OCI-LY1 (cell line): ENCODE measurements around the gene BTBD2.

Experiments used
- H2AFZ ChIP-seq: fragments of 200-600 bp; sonication (generic), shearing (Covaris generic); 2 replicates; pipeline ENCODE4 v1.6.0; 2014; ENCODE audit warnings: antibody characterized with exemption, mild to moderate bottlenecking, low read length
- H3F3A ChIP-seq: fragments of 200-600 bp; sonication (generic), shearing (Covaris generic); 2 replicates; pipeline ENCODE4 v1.6.0; 2014; ENCODE audit warnings: mild to moderate bottlenecking, antibody characterized with exemption, low read length, moderate library complexity; ENCODE audit not compliant: insufficient read depth
- H3K27ac ChIP-seq: fragments of 200-600 bp; sonication (generic); 2 replicates; pipeline ENCODE4 v1.5.1; 2014; ENCODE audit warnings: low read length, mixed run types, mild to moderate bottlenecking, low read depth; ENCODE audit not compliant: poor library complexity, severe bottlenecking
- H3K27me3 ChIP-seq: fragments of 200-600 bp; sonication (generic); 2 replicates; pipeline ENCODE4 v1.6.0; 2014; ENCODE audit warnings: antibody characterized with exemption, mild to moderate bottlenecking, low read length, moderate library complexity; ENCODE audit not compliant: insufficient read depth
- H3K36me3 ChIP-seq: fragments of 200-600 bp; sonication (generic); 2 replicates; pipeline ENCODE4 v1.6.1; 2014; ENCODE audit warnings: mild to moderate bottlenecking, antibody characterized with exemption, low read length, moderate library complexity, mixed read lengths; ENCODE audit not compliant: insufficient read depth
- H3K4me1 ChIP-seq: fragments of 200-600 bp; sonication (generic); 2 replicates; pipeline ENCODE4 v1.5.1; 2014; ENCODE audit warnings: mild to moderate bottlenecking, low read length, moderate library complexity; ENCODE audit not compliant: insufficient read depth, severe bottlenecking
- H3K4me2 ChIP-seq: fragments of 200-600 bp; sonication (generic), shearing (Covaris generic); 2 replicates; pipeline ENCODE4 v1.6.1; 2014; ENCODE audit warnings: low read length
- H3K4me3 ChIP-seq: fragments of 200-600 bp; sonication (generic); 2 replicates; pipeline ENCODE4 v1.5.1; 2014; ENCODE audit warnings: low read length, low read depth, mild to moderate bottlenecking, mixed read lengths; ENCODE audit not compliant: poor library complexity, severe bottlenecking
- H3K79me2 ChIP-seq: fragments of 200-600 bp; shearing (Covaris generic); 2 replicates; pipeline ENCODE4 v1.6.1; 2016; ENCODE audit warnings: mixed run types, low read length, mixed read lengths; ENCODE audit not compliant: insufficient read depth
- H3K9ac ChIP-seq: fragments of 200-600 bp; sonication (generic), shearing (Covaris generic); 2 replicates; pipeline ENCODE4 v1.6.1; 2014; ENCODE audit warnings: mild to moderate bottlenecking, low read length, mixed read lengths
- H3K9me2 ChIP-seq: fragments of 200-600 bp; sonication (generic), shearing (Covaris generic); 2 replicates; pipeline ENCODE4 v1.6.1; 2014; ENCODE audit warnings: low read depth, mild to moderate bottlenecking, low read length, mixed read lengths
- H3K9me3 ChIP-seq: fragments of 200-600 bp; shearing (Covaris generic); 2 replicates; pipeline ENCODE4 v1.6.1; 2014; ENCODE audit warnings: low read length, mixed read lengths
- H4K20me1 ChIP-seq: fragments of 200-600 bp; sonication (generic), shearing (Covaris generic); 2 replicates; pipeline ENCODE4 v1.6.0; 2016; ENCODE audit warnings: mild to moderate bottlenecking, low read length; ENCODE audit not compliant: insufficient read depth
- EZH2 ChIP-seq: fragments of 200-600 bp; sonication (generic), shearing (Covaris generic); IDR thresholded peaks from 2 replicates; pipeline ENCODE4 v1.8.0; 2017; ENCODE audit warnings: borderline replicate concordance, mixed run types, mild to moderate bottlenecking, antibody characterized with exemption, low read length, moderate library complexity, mixed read lengths
- TF ChIP-seq, protein P1 (sequence below): fragments of 200-600 bp; sonication (generic), shearing (Covaris generic); IDR thresholded peaks from 2 replicates; pipeline ENCODE4 v1.5.1; 2017; ENCODE audit warnings: mild to moderate bottlenecking, antibody characterized with exemption, low read length, moderate library complexity, mixed read lengths

Gene BTBD2

DNA sequence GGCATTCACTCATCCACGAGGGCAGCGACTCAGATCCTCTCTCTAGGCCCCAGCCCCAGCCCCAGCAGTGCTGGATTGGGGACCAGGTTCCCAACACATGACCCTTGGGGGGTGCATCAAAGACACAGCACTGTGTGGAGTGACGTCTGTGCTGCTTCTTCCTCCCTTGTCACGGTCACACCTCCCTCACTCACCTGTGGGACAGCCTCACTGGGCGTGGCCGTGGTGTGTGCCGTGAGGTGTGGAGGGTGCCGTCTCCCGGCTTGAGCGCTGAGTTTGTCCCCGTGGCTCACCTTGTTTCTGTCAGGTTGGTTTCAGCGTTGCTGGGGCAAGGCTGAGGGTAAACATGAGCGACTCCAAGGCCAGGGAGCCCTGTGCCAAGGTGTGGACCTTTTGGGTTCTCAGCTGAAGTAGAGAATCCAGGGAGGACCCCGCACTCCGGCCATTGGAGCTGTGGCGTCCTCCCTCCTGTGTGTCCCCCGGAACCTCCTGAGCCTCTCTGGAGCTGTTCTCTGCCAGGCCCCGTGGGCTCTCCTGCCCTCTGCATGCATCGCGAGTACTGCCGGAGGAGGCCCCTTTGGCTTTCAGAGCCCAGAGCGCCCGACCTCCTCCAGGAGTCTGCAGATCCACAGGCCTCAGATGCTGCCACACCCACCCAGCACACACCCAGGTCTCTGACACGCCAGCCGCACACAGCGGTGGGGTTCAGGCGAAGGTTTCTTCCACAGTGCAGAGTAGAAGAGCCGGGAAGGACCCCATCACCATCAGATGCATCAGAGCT lies 40.9 kb downstream of the BTBD2 start:
- no peaks in the 10 kb centered on the region for H3K9me2 ChIP-seq
- no peak overlapping the region for H3K4me2 ChIP-seq
- H3K27me3 ChIP-seq, result no peaks in the 10 kb centered on the region
- H3K4me1 ChIP-seq, result no peaks in the 10 kb centered on the region
- H3K27ac ChIP-seq, result no peak overlapping the region
- H3K79me2 ChIP-seq, result 0 out of 2 replicates have a peak, but pooled peaks cover 3% of the 10 kb centered on the region
- H3K9me3 ChIP-seq, result no peaks in the 10 kb centered on the region
- H3F3A ChIP-seq, result no peaks in the 10 kb centered on the region
- H3K9ac ChIP-seq, result no peak overlapping the region
- TF ChIP-seq, protein P1, sequence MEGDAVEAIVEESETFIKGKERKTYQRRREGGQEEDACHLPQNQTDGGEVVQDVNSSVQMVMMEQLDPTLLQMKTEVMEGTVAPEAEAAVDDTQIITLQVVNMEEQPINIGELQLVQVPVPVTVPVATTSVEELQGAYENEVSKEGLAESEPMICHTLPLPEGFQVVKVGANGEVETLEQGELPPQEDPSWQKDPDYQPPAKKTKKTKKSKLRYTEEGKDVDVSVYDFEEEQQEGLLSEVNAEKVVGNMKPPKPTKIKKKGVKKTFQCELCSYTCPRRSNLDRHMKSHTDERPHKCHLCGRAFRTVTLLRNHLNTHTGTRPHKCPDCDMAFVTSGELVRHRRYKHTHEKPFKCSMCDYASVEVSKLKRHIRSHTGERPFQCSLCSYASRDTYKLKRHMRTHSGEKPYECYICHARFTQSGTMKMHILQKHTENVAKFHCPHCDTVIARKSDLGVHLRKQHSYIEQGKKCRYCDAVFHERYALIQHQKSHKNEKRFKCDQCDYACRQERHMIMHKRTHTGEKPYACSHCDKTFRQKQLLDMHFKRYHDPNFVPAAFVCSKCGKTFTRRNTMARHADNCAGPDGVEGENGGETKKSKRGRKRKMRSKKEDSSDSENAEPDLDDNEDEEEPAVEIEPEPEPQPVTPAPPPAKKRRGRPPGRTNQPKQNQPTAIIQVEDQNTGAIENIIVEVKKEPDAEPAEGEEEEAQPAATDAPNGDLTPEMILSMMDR, result no peak
- no peak for TF ChIP-seq EZH2
- H3K36me3 ChIP-seq, result peaks cover 49% of the 10 kb centered on the region
- no peak overlapping the region for H3K4me3 ChIP-seq
- no peak overlapping the region for H2AFZ ChIP-seq
- no peaks in the 10 kb centered on the region for H4K20me1 ChIP-seq

DNA sequence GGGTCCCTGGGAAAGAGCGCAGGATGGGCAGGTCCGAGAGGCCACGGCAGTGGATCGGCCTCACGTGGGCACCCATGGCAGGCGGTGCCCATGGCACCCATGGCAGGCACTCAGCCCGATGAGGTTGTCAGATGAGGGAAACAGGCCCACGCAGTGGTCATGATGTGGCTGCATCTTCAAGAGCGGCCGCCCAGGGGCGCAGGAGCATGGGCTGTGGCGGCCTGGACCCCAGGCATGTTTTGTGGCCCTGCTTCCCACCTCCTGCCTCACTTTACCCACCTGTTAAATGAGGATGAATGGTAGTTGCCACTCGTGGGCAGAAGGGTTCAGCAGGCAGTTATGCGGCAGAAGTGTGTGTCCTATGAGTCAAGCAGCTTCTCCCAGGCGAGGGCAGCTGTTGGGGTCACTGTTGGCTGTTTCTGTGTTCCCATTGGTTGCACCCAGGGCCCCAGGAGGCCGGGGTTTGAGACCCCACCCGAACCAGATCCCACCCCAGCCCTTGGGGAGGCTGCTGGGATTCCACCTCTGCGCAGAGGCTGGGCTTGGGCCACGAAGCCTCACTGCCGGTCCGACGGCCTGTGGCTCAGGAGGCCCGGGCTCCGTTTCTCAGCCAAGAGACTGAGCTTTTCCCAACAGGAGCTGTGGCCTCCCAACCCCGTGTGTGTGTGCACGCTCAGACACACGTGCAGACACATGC lies 44.6 kb downstream of the BTBD2 start:
- Histone ChIP-seq H3K36me3 (peaks cover 37% of the 10 kb centered on the region), H3K79me2 (0 out of 2 replicates have a peak, but pooled peaks cover 3% of the 10 kb centered on the region), H3K9me2 (no peaks in the 10 kb centered on the region), H4K20me1 (no peaks in the 10 kb centered on the region), H3K9ac (no peak overlapping the region), H3K9me3 (no peaks in the 10 kb centered on the region), H3K4me1 (no peaks in the 10 kb centered on the region), H3K4me2 (no peak overlapping the region), H3F3A (no peaks in the 10 kb centered on the region), H3K27ac (no peak overlapping the region), H3K27me3 (no peaks in the 10 kb centered on the region), H2AFZ (no peak overlapping the region), H3K4me3 (no peak overlapping the region)
- TF ChIP-seq, protein P1, result no peak
- no peak for TF ChIP-seq EZH2

DNA sequence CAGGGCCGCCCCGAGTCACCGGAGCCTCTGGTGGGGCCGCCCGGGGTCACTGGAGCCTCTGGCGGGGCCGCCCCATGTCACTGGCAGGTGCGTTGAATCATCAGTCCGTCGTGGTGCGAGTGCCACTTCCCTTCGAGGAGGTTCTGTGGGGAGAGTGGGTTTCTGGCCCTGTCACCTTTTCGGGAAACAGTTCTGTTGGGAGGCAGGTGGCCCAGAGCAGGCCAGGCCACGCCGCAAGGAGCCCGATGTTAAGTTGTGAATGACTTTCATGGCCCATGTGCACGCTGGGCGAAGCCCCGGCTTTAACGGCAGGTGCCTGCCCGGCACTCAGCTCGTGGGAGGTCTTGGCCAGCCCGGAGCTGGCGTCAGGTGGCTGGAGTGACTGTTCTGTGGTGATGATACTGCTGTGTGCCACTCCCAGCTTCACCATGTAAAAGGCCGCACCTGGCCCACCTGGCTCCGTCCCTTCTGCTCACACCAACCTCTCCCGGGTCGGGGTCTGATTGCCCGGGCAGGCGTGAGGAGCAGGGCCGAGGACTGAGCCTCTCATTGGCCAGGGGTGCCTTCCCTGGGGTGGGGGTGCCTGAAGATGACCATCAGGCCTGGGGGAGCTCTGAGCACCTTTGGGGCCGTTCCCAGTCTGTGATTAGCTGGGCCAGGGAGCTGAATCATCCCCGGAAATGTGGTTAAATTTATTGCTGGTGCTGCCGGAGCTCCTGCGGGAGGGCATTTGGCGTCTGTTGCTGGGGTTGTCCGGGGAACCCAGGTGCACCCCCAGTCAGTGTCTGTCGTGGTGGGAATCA lies 45.3 kb downstream of the BTBD2 start:
- no peak overlapping the region for H3K4me2 ChIP-seq
- H3K79me2 ChIP-seq, result 0 out of 2 replicates have a peak, but pooled peaks cover 3% of the 10 kb centered on the region
- H3K9me2 ChIP-seq, result no peaks in the 10 kb centered on the region
- H3K36me3 ChIP-seq, result peaks cover 31% of the 10 kb centered on the region
- TF ChIP-seq, protein P1, result no peak
- no peak for TF ChIP-seq EZH2
- H2AFZ ChIP-seq, result no peak overlapping the region
- no peak overlapping the region for H3K27ac ChIP-seq
- H4K20me1 ChIP-seq, result no peaks in the 10 kb centered on the region
- H3K9me3 ChIP-seq, result no peaks in the 10 kb centered on the region
- H3K27me3 ChIP-seq, result no peaks in the 10 kb centered on the region
- no peaks in the 10 kb centered on the region for H3K4me1 ChIP-seq
- no peak overlapping the region for H3K4me3 ChIP-seq
- H3F3A ChIP-seq, result no peaks in the 10 kb centered on the region
- no peak overlapping the region for H3K9ac ChIP-seq
